ENCODE results near the gene SLC11A1.

Gene SLC11A1

GRCh38 chr2:218437969-218438368 lies 55.9 kb downstream of the SLC11A1 start:
- FAIRE-seq: no peak

GRCh38 chr2:218438596-218438995 lies 56.5 kb downstream of the SLC11A1 start:
- FAIRE-seq: no peak

- no peak for FAIRE-seq
Measured at GRCh38 chr2:218444692-218445357, 62.8 kb downstream of the SLC11A1 start.

- FAIRE-seq: no peak
Measured at GRCh38 chr2:218445602-218446001, 63.5 kb downstream of the SLC11A1 start.

All from A204.1 (cell line).